HG03354 (cell line): ENCODE results near the gene THAP5.
"Not testable (repeated sequence)": the region's sequence is repeated elsewhere in the genome, so short reads cannot be mapped to it uniquely, and the experiment has no call there.

Source experiments
- ATAC-seq: cut with Tn5 transposase; IDR thresholded peaks from one replicate; pipeline ENCODE4 v1.9.1; 2021; ENCODE audit warnings: mild to moderate bottlenecking; ENCODE audit not compliant: unreplicated experiment, poor library complexity, severe bottlenecking

THAP5 gene

GRCh38 chr7:108538236-108538635 lies 31.3 kb downstream of the THAP5 start:
- ATAC-seq = not testable (repeated sequence)

GRCh38 chr7:108537229-108537628 lies 32.3 kb downstream of the THAP5 start:
- ATAC-seq = no peak

GRCh38 chr7:108535744-108536143 lies 33.8 kb downstream of the THAP5 start:
- ATAC-seq = no peak

GRCh38 chr7:108535257-108535656 lies 34.2 kb downstream of the THAP5 start:
- no peak for ATAC-seq

DNA sequence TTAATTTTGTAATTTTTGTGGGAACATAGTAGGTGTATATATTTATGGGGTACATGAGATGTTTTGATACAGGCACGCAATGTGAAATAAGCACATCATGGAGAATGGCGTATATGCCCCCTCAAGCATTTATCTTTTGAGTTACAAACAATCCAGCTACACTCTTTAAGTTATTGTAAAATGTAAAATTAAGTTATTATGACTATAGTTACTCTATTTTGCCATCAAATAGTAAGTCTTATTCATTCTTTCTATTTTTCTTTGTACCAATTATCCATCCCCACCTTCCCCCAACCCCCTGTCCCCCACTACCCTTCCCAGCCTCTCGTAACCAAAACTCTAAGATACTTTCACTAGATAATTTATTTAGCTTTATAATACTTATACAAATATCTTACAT lies 35.8 kb downstream of the THAP5 start:
- no peak for ATAC-seq

DNA sequence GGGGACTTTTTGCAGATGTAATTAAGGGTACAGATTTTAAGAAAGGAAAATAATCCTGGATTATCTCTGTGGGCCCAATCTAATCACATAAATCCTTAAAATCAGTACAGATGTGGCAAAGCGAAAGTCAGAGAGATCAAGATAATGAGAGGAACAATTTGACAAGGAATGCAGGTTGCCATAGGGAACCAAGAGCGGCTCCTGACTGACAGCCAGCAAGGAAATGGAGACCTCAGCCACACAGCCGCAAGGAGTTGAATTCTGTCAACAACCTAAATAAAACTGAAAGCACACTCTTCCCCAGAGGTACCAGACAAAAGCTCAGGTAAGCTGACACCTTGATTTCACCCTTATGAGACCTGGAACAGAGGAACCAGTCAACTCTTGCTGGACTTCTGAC lies 40.2 kb downstream of the THAP5 start:
- no peak for ATAC-seq

DNA sequence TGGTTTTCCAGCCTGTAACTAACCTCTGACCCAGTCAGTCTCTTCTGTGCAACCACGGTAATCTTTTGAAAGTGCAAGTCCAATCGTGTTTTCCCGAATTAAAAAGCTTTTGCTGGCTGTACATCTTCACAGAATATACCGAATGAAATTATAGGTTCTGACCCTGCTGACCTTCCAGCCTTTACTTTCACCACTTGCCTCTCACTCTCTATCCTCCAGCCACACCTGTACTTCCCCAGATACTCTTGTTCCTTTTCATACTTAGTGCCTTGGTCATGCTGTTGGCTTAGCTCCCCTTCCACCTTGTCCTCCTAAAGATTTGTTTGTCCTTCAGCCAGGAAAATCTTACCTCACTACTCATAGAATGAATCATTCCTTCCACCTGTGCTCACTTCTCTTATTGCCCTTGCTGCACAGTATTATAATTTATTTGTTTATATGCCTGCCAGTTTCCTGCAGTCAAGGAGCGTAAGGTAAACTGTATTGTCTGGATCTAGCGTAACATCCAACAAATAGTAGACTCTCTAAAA lies 41.3 kb downstream of the THAP5 start:
- ATAC-seq = no peak

- no peak for ATAC-seq
Observed at GRCh38 chr7:108526768-108527017, 42.8 kb downstream of the THAP5 start.

DNA sequence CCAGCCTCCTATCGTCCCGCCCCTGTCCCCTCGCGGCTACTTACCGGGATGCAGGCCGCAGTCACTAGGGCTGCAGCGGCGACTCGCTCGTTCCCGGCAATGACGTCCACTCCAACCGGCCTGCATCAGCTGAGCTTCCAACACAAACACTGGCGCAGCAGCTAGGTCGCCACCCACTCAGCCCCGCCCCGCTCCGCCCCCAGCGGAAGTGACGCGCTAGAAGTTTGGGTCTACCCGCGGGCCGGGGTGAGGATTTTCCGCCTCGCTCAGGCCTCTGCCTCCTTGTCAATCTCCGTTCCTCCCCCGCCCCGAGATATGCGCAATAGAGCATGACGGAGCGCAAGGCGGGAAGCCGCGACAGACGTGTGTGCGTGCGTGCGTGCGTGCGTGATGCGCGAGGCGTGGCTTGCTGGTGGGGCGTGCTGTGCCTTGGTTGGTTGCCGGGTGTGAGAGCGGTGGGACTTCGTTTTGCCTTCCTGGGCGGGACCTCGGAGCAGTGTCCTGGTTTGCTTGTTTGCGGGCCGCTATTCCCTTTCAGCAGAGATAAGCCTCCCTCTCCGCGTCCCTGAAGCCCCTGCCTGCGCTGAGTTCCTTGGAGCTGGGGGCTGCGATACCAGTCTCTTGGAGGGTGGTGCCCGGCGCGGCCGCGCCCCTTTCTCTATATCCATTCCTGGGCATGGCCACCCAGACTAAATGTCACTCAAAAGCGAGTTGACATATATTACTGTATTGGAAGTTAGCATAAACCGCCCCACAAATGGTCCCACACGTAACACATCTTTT lies 43.3 kb downstream of the THAP5 start, which contains the start of gene PNPLA8:
TSS of gene PNPLA8 (minus strand) at position 151 of the 783 bp plus-strand sequence. CDS start 10,644 bp downstream, outside the sequence.
- peak; percentile 94 for ATAC-seq

DNA sequence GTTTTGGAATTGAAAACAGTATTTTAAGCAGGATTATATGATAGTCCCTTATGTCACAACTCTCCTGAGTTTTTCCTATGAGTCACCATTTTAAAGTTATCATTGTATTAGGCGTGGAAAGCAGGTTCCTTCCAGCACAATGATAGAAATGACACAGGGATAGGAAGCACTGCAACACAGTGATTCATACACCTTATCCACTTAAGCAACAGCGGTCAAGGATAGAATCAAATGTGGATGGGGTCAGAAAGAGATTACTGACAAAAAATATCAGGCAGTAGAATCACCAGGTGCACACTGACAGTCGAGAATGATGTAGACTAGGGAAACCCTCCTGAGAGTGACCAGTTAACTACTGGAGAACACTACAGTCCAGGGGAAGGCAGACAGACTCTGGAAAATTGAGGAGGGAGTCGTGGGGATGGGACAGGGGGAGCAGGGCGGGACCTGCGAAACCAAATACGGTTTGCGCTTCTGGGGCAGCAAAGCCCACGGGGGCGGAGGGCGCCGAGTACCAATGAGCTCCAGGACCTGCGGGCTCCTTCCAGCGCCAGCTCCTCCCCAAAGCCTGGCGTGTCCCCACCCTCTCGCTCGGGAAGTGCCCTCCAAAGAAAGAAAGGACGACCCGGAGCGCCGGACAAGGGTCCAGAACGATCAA lies 44.0 kb downstream of the THAP5 start:
- ATAC-seq = peak; percentile 49

- ATAC-seq = no peak
Observed at GRCh38 chr7:108522780-108523179, 46.7 kb downstream of the THAP5 start.

- ATAC-seq = no peak
Observed at GRCh38 chr7:108517951-108518350, 51.6 kb downstream of the THAP5 start.

DNA sequence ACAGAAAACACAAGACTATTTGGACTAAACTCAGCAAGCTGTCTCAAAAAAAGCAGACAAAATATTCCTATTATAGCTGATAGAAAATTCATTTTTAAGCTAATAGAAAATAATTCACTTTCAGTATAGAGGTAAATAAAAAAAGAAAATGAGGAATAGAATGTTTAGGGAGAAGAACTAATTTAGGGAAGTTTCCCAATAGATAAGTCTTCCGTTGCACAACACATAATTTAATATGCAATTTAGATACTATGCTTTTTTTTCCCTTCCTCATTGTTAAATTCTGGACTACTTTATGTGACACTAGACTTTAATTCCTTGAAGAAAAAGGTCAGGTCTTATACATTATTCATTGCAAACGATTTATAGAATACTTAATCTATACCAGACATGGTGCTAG lies 53.9 kb downstream of the THAP5 start:
- ATAC-seq = no peak

- ATAC-seq = no peak
Observed at GRCh38 chr7:108515013-108515412, 54.5 kb downstream of the THAP5 start.
